ENCODE data around the gene FAU.

Gene FAU

DNA sequence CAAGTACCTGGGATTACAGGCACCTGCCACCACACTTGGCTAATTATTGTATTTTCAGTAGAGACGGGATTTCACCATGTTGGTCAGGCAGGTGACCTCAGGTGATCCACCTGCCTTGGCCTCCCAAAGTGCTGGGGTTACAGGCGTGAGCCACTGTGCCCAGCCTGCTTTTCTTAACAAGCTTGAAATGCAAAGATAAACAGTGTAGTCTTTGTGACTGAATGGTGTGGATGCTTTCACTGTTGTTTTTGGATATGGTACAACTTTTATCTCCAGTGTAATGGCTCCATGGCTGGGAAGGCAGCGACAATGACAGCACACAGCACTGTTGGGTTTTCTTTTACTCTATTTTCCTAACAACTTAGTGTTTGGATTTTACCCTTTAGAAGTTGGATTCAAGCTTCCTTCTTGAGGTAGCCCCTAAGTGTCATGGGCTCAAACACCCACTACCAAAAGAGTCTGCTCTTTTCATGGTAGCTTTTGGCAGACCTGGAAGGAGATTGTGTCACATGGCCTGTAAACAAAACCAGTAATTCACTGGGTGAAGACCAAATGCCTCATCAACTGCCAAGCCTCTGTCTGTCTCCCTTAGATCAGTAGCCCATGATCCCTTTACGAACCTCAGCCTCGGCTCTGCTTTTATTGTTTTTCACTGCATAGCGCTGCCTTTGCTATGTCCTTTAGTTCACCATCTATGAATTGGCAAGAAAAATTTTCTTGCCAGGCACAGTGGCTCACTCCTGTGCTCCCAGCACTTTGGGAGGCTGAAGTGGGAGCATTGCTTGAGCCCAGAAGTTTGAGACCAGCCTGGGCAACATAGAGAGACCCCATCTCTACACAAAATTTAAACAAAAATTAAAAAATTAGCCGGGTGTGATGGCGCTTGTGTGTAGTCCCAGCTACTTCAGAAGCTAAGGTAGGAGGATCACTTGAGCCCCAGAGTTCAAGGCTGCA, 19.5 kb downstream of the FAU start:
- Histone ChIP-seq H3K9ac (ENCODE audit: low read length) (no peak overlapping the region), H3K4me3 (ENCODE audit: low read depth, low read length) (no peak overlapping the region), H3K4me1 (ENCODE audit: control insufficient read depth, insufficient read depth, low read length) (no peaks in the 10 kb centered on the region), H3K36me3 (ENCODE audit: control insufficient read depth, insufficient read depth, low read length) (peaks cover 16% of the 10 kb centered on the region), H3K9me3 (ENCODE audit: control insufficient read depth, insufficient read depth, low read depth, low read length) (no peaks in the 10 kb centered on the region), H3K27me3 (ENCODE audit: control insufficient read depth, insufficient read depth, low read length) (no peaks in the 10 kb centered on the region), H3K27ac (ENCODE audit: low read depth, low read length) (no peak overlapping the region)

DNA sequence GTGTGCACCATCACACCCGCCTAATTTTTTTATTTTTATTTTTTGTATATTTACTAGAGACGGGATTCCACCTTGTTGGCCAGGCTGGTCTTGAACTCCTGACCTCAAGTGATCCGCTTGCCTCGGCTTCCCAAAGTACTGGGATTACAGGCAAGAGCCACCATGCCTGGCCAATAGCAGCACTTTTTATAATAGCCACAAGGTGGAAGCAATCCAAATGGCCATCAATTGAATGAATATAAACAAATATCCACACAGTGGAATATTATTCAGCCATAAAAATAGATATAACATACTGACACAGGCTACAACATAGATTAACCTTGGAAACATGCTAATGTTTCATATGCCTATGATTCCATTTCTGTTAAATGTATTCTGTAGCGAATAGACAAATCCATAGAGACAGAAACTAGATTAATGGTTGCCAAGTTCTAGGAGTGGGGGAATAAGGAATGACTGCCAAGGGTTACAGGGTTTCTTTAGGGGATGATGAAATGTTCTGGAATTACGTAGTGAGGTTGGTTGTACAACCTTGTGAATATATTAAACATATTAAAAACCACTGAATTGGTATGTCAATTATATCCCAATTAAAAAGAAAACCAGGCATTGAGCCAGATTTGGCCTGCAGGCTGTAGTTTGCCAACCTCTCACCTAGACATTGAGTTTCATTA, 21.1 kb downstream of the FAU start:
- no peak overlapping the region for H3K4me3 ChIP-seq (ENCODE audit: low read depth, low read length)
- H3K27me3 ChIP-seq (ENCODE audit: control insufficient read depth, insufficient read depth, low read length): no peaks in the 10 kb centered on the region
- no peak overlapping the region for H3K9ac ChIP-seq (ENCODE audit: low read length)
- H3K36me3 ChIP-seq (ENCODE audit: control insufficient read depth, insufficient read depth, low read length): peaks cover 12% of the 10 kb centered on the region
- H3K27ac ChIP-seq (ENCODE audit: low read depth, low read length): no peak overlapping the region
- H3K9me3 ChIP-seq (ENCODE audit: control insufficient read depth, insufficient read depth, low read depth, low read length): no peaks in the 10 kb centered on the region
- H3K4me1 ChIP-seq (ENCODE audit: control insufficient read depth, insufficient read depth, low read length): 0 out of 2 replicates have a peak, but pooled peaks cover 3% of the 10 kb centered on the region

DNA sequence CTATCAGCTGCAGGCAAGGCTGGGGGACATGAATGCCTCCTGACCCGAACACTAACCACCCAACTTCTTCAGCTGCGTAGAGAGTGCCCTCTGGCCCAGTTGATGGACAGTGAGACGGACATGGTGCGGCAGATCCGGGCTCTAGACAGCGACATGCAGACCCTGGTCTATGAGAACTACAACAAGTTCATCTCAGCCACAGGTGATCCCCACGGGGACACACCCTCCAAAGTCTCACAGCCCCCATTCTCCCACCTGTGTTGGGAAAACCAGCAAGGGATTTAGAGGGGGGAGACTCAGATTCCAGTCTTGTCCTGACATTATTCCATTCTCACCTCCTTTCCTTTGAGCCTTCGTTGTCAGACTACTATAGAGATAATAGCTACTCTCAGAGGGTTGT, 25.0 kb downstream of the FAU start:
- Histone ChIP-seq H3K36me3 (ENCODE audit: control insufficient read depth, insufficient read depth, low read length) (peaks cover 6% of the 10 kb centered on the region; the same call in 1 of the 2 replicates), H3K27me3 (ENCODE audit: control insufficient read depth, insufficient read depth, low read length) (no peaks in the 10 kb centered on the region), H3K9ac (ENCODE audit: low read length) (no peak overlapping the region), H3K4me3 (ENCODE audit: low read depth, low read length) (peak overlapping the region; percentile 78), H3K9me3 (ENCODE audit: control insufficient read depth, insufficient read depth, low read depth, low read length) (no peaks in the 10 kb centered on the region), H3K4me1 (ENCODE audit: control insufficient read depth, insufficient read depth, low read length) (0 out of 2 replicates have a peak, but pooled peaks cover 3% of the 10 kb centered on the region), H3K27ac (ENCODE audit: low read depth, low read length) (no peak overlapping the region)

DNA sequence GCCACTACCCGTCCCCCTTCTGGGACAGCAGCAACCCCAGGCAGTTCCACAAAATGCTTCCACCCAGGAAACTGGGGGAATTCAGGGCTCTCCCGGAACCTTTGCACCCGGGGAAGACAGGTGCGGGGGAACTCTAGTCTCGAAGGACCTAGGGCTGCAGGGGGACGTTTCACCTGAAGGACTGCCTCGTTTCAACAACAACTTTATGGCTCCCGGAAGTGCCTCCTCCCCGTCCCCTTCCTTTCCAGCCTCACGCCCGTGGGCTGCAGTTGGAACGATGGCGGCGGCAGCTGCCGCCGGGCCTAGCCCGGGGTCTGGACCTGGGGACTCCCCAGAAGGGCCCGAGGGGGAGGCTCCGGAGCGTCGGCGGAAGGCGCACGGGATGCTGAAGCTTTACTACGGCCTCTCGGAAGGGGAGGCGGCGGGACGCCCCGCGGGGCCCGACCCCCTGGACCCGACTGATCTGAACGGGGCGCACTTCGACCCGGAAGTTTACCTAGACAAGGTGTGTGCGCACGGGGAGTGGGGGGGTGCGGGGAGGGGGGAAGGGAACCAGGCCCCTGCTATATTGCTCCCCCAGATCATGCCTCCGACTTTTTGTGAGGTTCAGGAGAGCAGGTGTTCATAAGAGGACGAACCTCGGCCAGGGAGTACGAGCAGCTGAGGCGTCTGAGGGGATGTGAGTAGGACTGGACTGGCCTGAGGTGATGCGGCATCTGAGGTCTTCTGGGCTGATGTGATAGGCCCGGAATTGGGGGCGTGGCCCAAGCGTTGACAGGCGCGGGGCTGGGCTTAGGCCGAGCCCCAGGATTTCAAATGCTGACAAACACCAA, 25.7 kb downstream of the FAU start, which contains the start of gene VPS51:
TSS of gene VPS51 (plus strand) at position 241 of the 833 bp plus-strand sequence. CDS start at position 278, 37 bp downstream.
- peaks cover 6% of the 10 kb centered on the region; the same call in 1 of the 2 replicates for H3K36me3 ChIP-seq (ENCODE audit: control insufficient read depth, insufficient read depth, low read length)
- H3K27me3 ChIP-seq (ENCODE audit: control insufficient read depth, insufficient read depth, low read length): no peaks in the 10 kb centered on the region
- H3K9me3 ChIP-seq (ENCODE audit: control insufficient read depth, insufficient read depth, low read depth, low read length): no peaks in the 10 kb centered on the region
- peak within 1 kb of the TSS; percentile 73 for H3K9ac ChIP-seq (ENCODE audit: low read length)
- peak within 1 kb of the TSS; percentile 78 for H3K4me3 ChIP-seq (ENCODE audit: low read depth, low read length)
- peak within 1 kb of the TSS; percentile 69; the same call in 1 of the 2 replicates for H3K27ac ChIP-seq (ENCODE audit: low read depth, low read length)
- 0 out of 2 replicates have a peak, but pooled peaks cover 3% of the 10 kb centered on the region for H3K4me1 ChIP-seq (ENCODE audit: control insufficient read depth, insufficient read depth, low read length)

DNA sequence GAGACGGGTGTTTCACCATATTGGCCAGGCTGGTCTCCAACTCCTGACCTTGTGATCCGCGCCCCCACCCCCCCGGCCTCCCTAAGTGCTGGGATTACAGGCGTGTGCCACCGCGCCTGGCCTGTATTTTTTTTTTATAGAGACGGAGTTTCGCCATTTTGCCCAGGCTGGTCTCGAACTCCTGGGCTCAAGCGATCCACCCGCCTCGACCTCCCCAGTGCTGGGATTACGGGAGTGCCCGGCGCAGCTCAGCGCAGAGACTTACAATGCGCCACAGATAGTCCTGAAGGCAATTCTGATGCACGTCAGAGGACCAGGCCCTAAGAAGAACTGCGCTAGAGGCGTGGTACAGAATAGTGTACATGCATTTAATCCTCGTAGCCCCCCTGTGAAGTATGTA, 26.5 kb downstream of the FAU start:
- no peaks in the 10 kb centered on the region for H3K27me3 ChIP-seq (ENCODE audit: control insufficient read depth, insufficient read depth, low read length)
- H3K27ac ChIP-seq (ENCODE audit: low read depth, low read length): no peak overlapping the region
- peak overlapping the region; percentile 78 for H3K4me3 ChIP-seq (ENCODE audit: low read depth, low read length)
- no peaks in the 10 kb centered on the region for H3K9me3 ChIP-seq (ENCODE audit: control insufficient read depth, insufficient read depth, low read depth, low read length)
- peaks cover 6% of the 10 kb centered on the region; the same call in 1 of the 2 replicates for H3K36me3 ChIP-seq (ENCODE audit: control insufficient read depth, insufficient read depth, low read length)
- peak overlapping the region; percentile 39 for H3K9ac ChIP-seq (ENCODE audit: low read length)
- H3K4me1 ChIP-seq (ENCODE audit: control insufficient read depth, insufficient read depth, low read length): 0 out of 2 replicates have a peak, but pooled peaks cover 3% of the 10 kb centered on the region

DNA sequence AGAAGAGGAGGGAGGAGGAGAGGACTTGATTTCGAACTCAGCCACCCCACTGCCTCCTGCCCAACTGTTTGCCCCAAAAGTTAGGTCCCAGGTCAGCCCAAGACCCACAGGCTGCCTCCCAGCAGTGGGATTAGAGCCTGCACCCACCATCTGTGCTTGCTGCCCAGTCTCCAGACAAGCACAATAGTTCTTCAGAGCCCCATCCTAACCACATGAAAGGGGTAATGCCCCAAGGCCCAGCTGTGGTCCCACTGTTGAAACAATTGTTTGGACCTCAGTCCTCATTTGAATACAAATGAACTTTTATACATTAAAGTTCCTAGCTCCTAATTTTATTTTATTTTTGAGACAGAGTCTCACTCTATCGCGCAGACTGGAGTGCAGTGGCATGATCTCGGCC, 31.3 kb downstream of the FAU start:
- Histone ChIP-seq H3K9me3 (ENCODE audit: control insufficient read depth, insufficient read depth, low read depth, low read length) (no peaks in the 10 kb centered on the region), H3K4me1 (ENCODE audit: control insufficient read depth, insufficient read depth, low read length) (no peaks in the 10 kb centered on the region), H3K4me3 (ENCODE audit: low read depth, low read length) (no peak overlapping the region), H3K36me3 (ENCODE audit: control insufficient read depth, insufficient read depth, low read length) (peaks cover 40% of the 10 kb centered on the region), H3K27me3 (ENCODE audit: control insufficient read depth, insufficient read depth, low read length) (no peaks in the 10 kb centered on the region), H3K27ac (ENCODE audit: low read depth, low read length) (no peak overlapping the region), H3K9ac (ENCODE audit: low read length) (no peak overlapping the region)

DNA sequence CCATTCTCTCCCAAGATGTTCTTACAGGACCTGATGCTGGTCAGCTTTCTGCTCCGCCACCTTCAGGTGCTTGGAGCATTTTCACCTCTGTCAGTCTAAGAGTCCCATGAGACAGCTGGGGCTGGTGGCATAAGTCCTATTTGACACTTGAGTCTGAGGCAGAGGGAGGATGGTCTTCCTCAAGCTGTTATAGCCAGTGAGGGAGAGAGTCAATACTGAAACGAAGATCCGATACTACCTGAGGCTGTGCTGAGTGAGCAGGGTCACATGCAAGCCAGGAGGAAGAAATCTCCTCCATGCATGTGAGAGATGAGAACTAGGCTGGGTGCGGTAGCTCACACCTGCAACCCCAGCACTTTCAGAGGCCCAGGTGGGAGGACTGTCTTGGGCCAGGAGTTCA, 32.3 kb downstream of the FAU start:
- Histone ChIP-seq H3K9ac (ENCODE audit: low read length) (no peak overlapping the region), H3K4me3 (ENCODE audit: low read depth, low read length) (no peak overlapping the region), H3K4me1 (ENCODE audit: control insufficient read depth, insufficient read depth, low read length) (no peaks in the 10 kb centered on the region), H3K27me3 (ENCODE audit: control insufficient read depth, insufficient read depth, low read length) (no peaks in the 10 kb centered on the region), H3K27ac (ENCODE audit: low read depth, low read length) (no peak overlapping the region), H3K9me3 (ENCODE audit: control insufficient read depth, insufficient read depth, low read depth, low read length) (no peaks in the 10 kb centered on the region), H3K36me3 (ENCODE audit: control insufficient read depth, insufficient read depth, low read length) (peaks cover 43% of the 10 kb centered on the region)

DNA sequence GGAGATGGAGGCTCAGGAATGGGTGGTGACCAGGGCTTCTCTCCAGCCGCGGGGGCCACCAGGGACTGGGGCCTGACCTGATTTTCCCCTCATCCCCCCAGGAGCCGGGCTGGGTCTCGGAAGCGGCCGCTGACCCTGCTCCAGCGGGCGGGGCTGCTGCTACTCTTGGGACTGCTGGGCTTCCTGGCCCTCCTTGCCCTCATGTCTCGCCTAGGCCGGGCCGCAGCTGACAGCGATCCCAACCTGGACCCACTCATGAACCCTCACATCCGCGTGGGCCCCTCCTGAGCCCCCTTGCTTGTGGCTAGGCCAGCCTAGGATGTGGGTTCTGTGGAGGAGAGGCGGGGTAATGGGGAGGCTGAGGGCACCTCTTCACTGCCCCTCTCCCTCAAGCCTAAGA, 34.1 kb downstream of the FAU start:
- Histone ChIP-seq H3K4me1 (ENCODE audit: control insufficient read depth, insufficient read depth, low read length) (peaks cover 3% of the 10 kb centered on the region), H3K9me3 (ENCODE audit: control insufficient read depth, insufficient read depth, low read depth, low read length) (no peaks in the 10 kb centered on the region), H3K36me3 (ENCODE audit: control insufficient read depth, insufficient read depth, low read length) (peaks cover 47% of the 10 kb centered on the region), H3K4me3 (ENCODE audit: low read depth, low read length) (no peak overlapping the region), H3K27ac (ENCODE audit: low read depth, low read length) (no peak overlapping the region), H3K27me3 (ENCODE audit: control insufficient read depth, insufficient read depth, low read length) (no peaks in the 10 kb centered on the region), H3K9ac (ENCODE audit: low read length) (no peak overlapping the region)

DNA sequence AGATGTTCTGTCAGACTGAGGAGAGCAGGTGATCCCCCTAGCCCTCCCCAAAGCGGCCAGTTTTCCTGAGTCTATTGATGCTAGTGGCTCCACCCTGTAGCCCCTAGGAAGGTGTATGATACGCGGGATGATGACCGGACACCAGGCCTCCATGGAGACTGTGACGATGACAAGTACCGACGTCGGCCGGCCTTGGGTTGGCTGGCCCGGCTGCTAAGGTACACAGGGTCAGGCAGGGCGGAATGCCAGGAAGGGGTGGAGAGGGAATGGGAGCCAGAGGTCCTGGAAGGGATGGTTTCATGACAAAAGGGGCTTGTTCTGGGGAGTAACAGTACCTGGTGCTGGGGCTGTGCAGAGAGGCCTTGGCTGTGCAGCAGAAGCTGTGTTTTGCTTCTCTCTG, 34.7 kb downstream of the FAU start:
- Histone ChIP-seq H3K36me3 (ENCODE audit: control insufficient read depth, insufficient read depth, low read length) (peaks cover 50% of the 10 kb centered on the region), H3K27ac (ENCODE audit: low read depth, low read length) (no peak overlapping the region), H3K4me3 (ENCODE audit: low read depth, low read length) (no peak overlapping the region), H3K27me3 (ENCODE audit: control insufficient read depth, insufficient read depth, low read length) (no peaks in the 10 kb centered on the region), H3K4me1 (ENCODE audit: control insufficient read depth, insufficient read depth, low read length) (peaks cover 6% of the 10 kb centered on the region), H3K9me3 (ENCODE audit: control insufficient read depth, insufficient read depth, low read depth, low read length) (no peaks in the 10 kb centered on the region), H3K9ac (ENCODE audit: low read length) (no peak overlapping the region)

DNA sequence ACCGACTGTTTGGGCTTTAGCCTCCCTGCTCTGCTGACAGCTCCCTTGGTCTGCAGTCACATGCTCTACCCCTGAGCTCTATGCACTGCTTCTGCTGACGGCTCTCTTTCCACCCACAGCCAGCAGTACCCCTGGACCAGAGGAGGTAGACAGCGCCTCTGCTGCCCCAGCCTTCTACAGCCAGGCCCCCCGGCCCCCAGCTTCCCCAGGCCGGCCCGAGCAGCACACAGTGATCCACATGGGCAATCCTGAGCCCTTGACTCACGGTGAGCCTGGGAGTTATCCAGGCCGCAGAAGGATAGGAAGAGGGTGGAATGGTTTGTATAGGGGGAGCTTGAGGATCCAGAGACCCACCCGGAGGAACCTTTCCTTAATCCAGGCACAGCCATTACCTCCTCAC, 35.1 kb downstream of the FAU start:
- no peak overlapping the region for H3K27ac ChIP-seq (ENCODE audit: low read depth, low read length)
- no peaks in the 10 kb centered on the region for H3K9me3 ChIP-seq (ENCODE audit: control insufficient read depth, insufficient read depth, low read depth, low read length)
- H3K27me3 ChIP-seq (ENCODE audit: control insufficient read depth, insufficient read depth, low read length): no peaks in the 10 kb centered on the region
- no peak overlapping the region for H3K4me3 ChIP-seq (ENCODE audit: low read depth, low read length)
- H3K4me1 ChIP-seq (ENCODE audit: control insufficient read depth, insufficient read depth, low read length): peaks cover 6% of the 10 kb centered on the region
- peaks cover 54% of the 10 kb centered on the region for H3K36me3 ChIP-seq (ENCODE audit: control insufficient read depth, insufficient read depth, low read length)
- H3K9ac ChIP-seq (ENCODE audit: low read length): no peak overlapping the region
